ENCODE measurements around the gene SGO1.
"Not testable (repeated sequence)": the region's sequence is repeated elsewhere in the genome, so short reads cannot be mapped to it uniquely, and the experiment has no call there.

GRCh38 chr3:20207945-20208344 is 21.9 kb upstream of the SGO1 start:
- not testable (repeated sequence) for TF ChIP-seq CTCF (IDR thresholded peaks at IDR 0.05; ENCODE audit: low read length); EZH2 (optimal IDR thresholded peaks at IDR 0.05; ENCODE audit: low read depth, low read length); EZH2phosphoT487 (IDR thresholded peaks at IDR 0.05; ENCODE audit: low read length)
